Neural cell (in vitro differentiated cells): ENCODE data around the gene TMCO1. TPM values are rescaled to one million over a fixed set of nuclear protein-coding genes. Genes with fewer than 3 reads are reported as not detected.

Source experiments
- H2AFZ ChIP-seq: fragments of 200-600, 300-800 bp; sonication (generic), shearing (Covaris generic); 2 replicates; pipeline ENCODE4 v1.6.0; 2014; ENCODE audit warnings: low read depth, mild to moderate bottlenecking, antibody characterized with exemption, low read length, moderate library complexity
- H3F3A ChIP-seq: fragments of 200-600 bp; shearing (Covaris generic); 2 replicates; pipeline ENCODE4 v1.6.1; 2016; ENCODE audit warnings: mild to moderate bottlenecking, moderate library complexity, mixed read lengths, antibody characterized with exemption, low read length; ENCODE audit not compliant: insufficient read depth, poor library complexity, severe bottlenecking
- H3K27ac ChIP-seq: fragments of 200-600, 300-800 bp; sonication (generic), shearing (Covaris generic); 2 replicates; pipeline ENCODE4 v1.5.1; 2014; ENCODE audit warnings: mild to moderate bottlenecking, low read length, moderate library complexity
- H3K27me3 ChIP-seq: fragments of 300-800, 200-600 bp; sonication (generic), shearing (Covaris generic); 2 replicates; pipeline ENCODE4 v1.6.0; 2014; ENCODE audit warnings: mild to moderate bottlenecking, low read depth, low read length, moderate library complexity; ENCODE audit not compliant: insufficient read depth
- H3K36me3 ChIP-seq: fragments of 300-800, 200-600 bp; sonication (generic), shearing (Covaris generic); 2 replicates; pipeline ENCODE4 v1.5.1; 2014; ENCODE audit warnings: mild to moderate bottlenecking, antibody characterized with exemption, low read length, moderate library complexity; ENCODE audit not compliant: insufficient read depth
- H3K4me2 ChIP-seq: fragments of 300-800, 200-600 bp; sonication (generic), shearing (Covaris generic); 2 replicates; pipeline ENCODE4 v1.6.0; 2014; ENCODE audit warnings: mild to moderate bottlenecking, low read length
- H3K4me3 ChIP-seq: fragments of 300-800, 200-600 bp; sonication (generic), shearing (Covaris generic); 2 replicates; pipeline ENCODE4 v1.5.1; 2014; ENCODE audit warnings: mild to moderate bottlenecking, low read length, moderate library complexity
- H3K79me2 ChIP-seq: fragments of 200-600 bp; shearing (Covaris generic); replicated peaks from 2 replicates; pipeline ENCODE4 v1.6.0; 2014; ENCODE audit warnings: mild to moderate bottlenecking, low read length, moderate library complexity; ENCODE audit not compliant: insufficient read depth
- H3K9ac ChIP-seq: fragments of 300-800, 200-600 bp; sonication (generic), shearing (Covaris generic); 2 replicates; pipeline ENCODE4 v1.6.1; 2016; ENCODE audit warnings: mild to moderate bottlenecking, low read length, mixed read lengths
- H3K9me2 ChIP-seq: fragments of 200-600 bp; shearing (Covaris generic); 2 replicates; pipeline ENCODE4 v1.6.1; 2016; ENCODE audit warnings: mild to moderate bottlenecking, low read length, mixed read lengths; ENCODE audit not compliant: insufficient read depth
- H3K9me3 ChIP-seq: fragments of 200-600, 300-800 bp; sonication (generic), shearing (Covaris generic); 2 replicates; pipeline ENCODE4 v1.6.1; 2016; ENCODE audit warnings: mild to moderate bottlenecking, mixed run types, low read length, moderate library complexity, mixed read lengths
- H4K20me1 ChIP-seq: fragments of 200-600 bp; shearing (Covaris generic); 2 replicates; pipeline ENCODE4 v1.6.1; 2016; ENCODE audit warnings: mild to moderate bottlenecking, mixed run types; ENCODE audit not compliant: insufficient read depth
- EP300 ChIP-seq: fragments of 450-650 bp; conservative IDR thresholded peaks from 2 replicates; pipeline ENCODE4 v1.6.1; 2014; ENCODE audit warnings: antibody characterized with exemption, mild to moderate bottlenecking, moderate library complexity; ENCODE audit not compliant: poor library complexity, severe bottlenecking
- EZH2 ChIP-seq: fragments of 200-600, 300-800 bp; shearing (Covaris generic), sonication (generic); IDR thresholded peaks from 2 replicates; pipeline ENCODE4 v1.6.1; 2014; ENCODE audit warnings: antibody characterized with exemption, low read length, borderline replicate concordance, mild to moderate bottlenecking; ENCODE audit not compliant: insufficient read depth, poor library complexity, severe bottlenecking
- MXI1 ChIP-seq: fragments of 450-650 bp; conservative IDR thresholded peaks from 2 replicates; pipeline ENCODE4 v1.6.1; 2014; ENCODE audit warnings: antibody characterized with exemption, mild to moderate bottlenecking; ENCODE audit not compliant: poor library complexity, severe bottlenecking
- POLR2AphosphoS5 ChIP-seq: IDR thresholded peaks from 2 replicates; pipeline ENCODE4 v1.6.1; 2012
- RAD21 ChIP-seq: fragments of 450-650 bp; conservative IDR thresholded peaks from 2 replicates; pipeline ENCODE4 v1.6.1; 2014; ENCODE audit warnings: antibody characterized with exemption, mild to moderate bottlenecking, moderate library complexity
- REST ChIP-seq: IDR thresholded peaks from 2 replicates; pipeline ENCODE4 v1.6.1; 2012; ENCODE audit warnings: borderline replicate concordance
- SMC3 ChIP-seq: fragments of 450-650 bp; conservative IDR thresholded peaks from 2 replicates; pipeline ENCODE4 v1.6.1; 2014; ENCODE audit warnings: antibody characterized with exemption, mild to moderate bottlenecking, moderate library complexity; ENCODE audit not compliant: poor library complexity
- TAF1 ChIP-seq: IDR thresholded peaks from 2 replicates; pipeline ENCODE4 v1.6.1; 2012; ENCODE audit warnings: low read depth
- polyA plus RNA-seq: library from polyadenylated mRNA; depleted of rRNA; stranded (reverse); fragments of >200 nt; gene quantifications from 2 replicates; pipeline ENCODE4 v1.2.3, GENCODE V29; 2014
- TF ChIP-seq, protein P1 (sequence below): fragments of 450-650 bp; IDR thresholded peaks from 2 replicates; pipeline ENCODE4 v1.5.1; 2014; ENCODE audit warnings: antibody characterized with exemption, mild to moderate bottlenecking, moderate library complexity; ENCODE audit not compliant: poor library complexity, severe bottlenecking

TMCO1 gene
- polyA plus RNA-seq, 1 donor from 2014 or later: 137 TPM

GRCh38 chr1:165696625-165697100, 72.0 kb downstream of the TMCO1 start:
- no peaks in the 10 kb centered on the region for H3K27me3 ChIP-seq
- TF ChIP-seq, protein P1, sequence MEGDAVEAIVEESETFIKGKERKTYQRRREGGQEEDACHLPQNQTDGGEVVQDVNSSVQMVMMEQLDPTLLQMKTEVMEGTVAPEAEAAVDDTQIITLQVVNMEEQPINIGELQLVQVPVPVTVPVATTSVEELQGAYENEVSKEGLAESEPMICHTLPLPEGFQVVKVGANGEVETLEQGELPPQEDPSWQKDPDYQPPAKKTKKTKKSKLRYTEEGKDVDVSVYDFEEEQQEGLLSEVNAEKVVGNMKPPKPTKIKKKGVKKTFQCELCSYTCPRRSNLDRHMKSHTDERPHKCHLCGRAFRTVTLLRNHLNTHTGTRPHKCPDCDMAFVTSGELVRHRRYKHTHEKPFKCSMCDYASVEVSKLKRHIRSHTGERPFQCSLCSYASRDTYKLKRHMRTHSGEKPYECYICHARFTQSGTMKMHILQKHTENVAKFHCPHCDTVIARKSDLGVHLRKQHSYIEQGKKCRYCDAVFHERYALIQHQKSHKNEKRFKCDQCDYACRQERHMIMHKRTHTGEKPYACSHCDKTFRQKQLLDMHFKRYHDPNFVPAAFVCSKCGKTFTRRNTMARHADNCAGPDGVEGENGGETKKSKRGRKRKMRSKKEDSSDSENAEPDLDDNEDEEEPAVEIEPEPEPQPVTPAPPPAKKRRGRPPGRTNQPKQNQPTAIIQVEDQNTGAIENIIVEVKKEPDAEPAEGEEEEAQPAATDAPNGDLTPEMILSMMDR: no peak
- TF ChIP-seq SMC3 (no peak), TAF1 (no peak), EP300 (no peak), POLR2AphosphoS5 (no peak), EZH2 (no peak), MXI1 (no peak), REST (no peak), RAD21 (no peak)
- H3K4me2 ChIP-seq: no peak overlapping the region
- H3K4me3 ChIP-seq: peak overlapping the region; percentile 98
- H4K20me1 ChIP-seq: no peaks in the 10 kb centered on the region
- H3K27ac ChIP-seq: no peak overlapping the region
- H3K36me3 ChIP-seq: no peaks in the 10 kb centered on the region
- H3K9ac ChIP-seq: no peak overlapping the region
- no peaks in the 10 kb centered on the region for H3F3A ChIP-seq
- H2AFZ ChIP-seq: no peak overlapping the region
- H3K9me3 ChIP-seq: no peaks in the 10 kb centered on the region
- no peaks in the 10 kb centered on the region for H3K9me2 ChIP-seq
- peaks cover 16% of the 10 kb centered on the region for H3K79me2 ChIP-seq

GRCh38 chr1:165695031-165695430, 73.6 kb downstream of the TMCO1 start:
- no peak overlapping the region for H2AFZ ChIP-seq
- no peaks in the 10 kb centered on the region for H3K36me3 ChIP-seq
- no peak overlapping the region for H3K4me2 ChIP-seq
- no peak overlapping the region for H3K4me3 ChIP-seq
- peaks cover 16% of the 10 kb centered on the region for H3K79me2 ChIP-seq
- no peak overlapping the region for H3K9ac ChIP-seq
- no peaks in the 10 kb centered on the region for H3K9me2 ChIP-seq
- H3K27me3 ChIP-seq: no peaks in the 10 kb centered on the region
- no peaks in the 10 kb centered on the region for H3K9me3 ChIP-seq
- H4K20me1 ChIP-seq: no peaks in the 10 kb centered on the region
- no peaks in the 10 kb centered on the region for H3F3A ChIP-seq
- no peak overlapping the region for H3K27ac ChIP-seq
- TF ChIP-seq TAF1 (no peak), REST (no peak), EZH2 (no peak), EP300 (no peak), RAD21 (no peak), SMC3 (no peak), MXI1 (no peak)
- TF ChIP-seq, protein P1: no peak
